Pons (tissue), 1 donor: ENCODE data around the gene SPANXD.
"Not testable (repeated sequence)": the region's sequence is repeated elsewhere in the genome, so short reads cannot be mapped to it uniquely, and the experiment has no call there.

ENCODE experiments used
- DNase-seq: peaks from one replicate; pipeline ENCODE4 v3.0.0-alpha.2; 2016; ENCODE audit warnings: low spot score

SPANXD gene

DNA sequence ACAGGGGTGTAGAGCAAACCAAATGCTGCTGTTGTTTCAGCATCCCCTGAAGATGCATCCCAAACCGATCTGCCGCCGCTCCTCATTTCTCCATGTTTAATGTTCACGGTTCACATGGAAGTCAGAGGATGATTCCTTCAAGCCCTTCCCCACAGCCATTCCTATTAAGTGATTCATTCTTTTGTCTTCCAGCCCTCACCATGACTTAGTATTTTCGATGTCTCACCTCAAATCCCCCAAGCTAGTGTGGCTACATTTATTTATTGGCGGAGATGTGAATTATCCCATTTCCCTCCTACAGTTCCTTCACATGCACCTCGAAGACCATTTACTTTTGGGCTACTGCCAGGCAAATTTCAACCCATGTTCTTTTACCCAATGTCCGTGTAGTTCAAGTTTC lies at the start of gene SPANXD:
SPANXD (minus strand) TSS at position 101 of the 400 bp plus-strand sequence. CDS start 334 bp downstream, outside the sequence.
- not testable (repeated sequence) for DNase-seq

DNA sequence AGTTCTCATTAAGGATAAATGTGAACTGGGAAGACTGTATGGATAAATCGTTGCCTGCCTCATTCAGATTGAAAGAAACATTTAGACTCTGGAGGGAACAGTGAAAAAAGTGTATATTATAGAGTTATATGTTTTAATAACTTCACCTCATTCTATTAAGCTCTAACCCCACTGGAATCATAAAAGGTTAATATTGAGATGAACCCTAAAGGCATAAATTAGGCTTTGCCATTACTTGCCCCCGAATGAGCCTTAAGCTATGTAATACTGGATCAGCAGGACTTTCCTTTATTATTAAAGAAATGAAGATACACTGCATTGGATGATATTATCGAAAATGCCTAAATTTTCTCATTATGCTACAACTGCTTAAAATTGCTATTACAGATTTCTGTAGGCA lies 44.1 kb upstream of the SPANXD start:
- DNase-seq: no peak

- DNase-seq: no peak
Observed at GRCh38 chrX:141736656-141737055, 38.1 kb upstream of the SPANXD start.

GRCh38 chrX:141733371-141733770 lies 34.8 kb upstream of the SPANXD start:
- no peak for DNase-seq

GRCh38 chrX:141732031-141732430 lies 33.5 kb upstream of the SPANXD start:
- no peak for DNase-seq

DNA sequence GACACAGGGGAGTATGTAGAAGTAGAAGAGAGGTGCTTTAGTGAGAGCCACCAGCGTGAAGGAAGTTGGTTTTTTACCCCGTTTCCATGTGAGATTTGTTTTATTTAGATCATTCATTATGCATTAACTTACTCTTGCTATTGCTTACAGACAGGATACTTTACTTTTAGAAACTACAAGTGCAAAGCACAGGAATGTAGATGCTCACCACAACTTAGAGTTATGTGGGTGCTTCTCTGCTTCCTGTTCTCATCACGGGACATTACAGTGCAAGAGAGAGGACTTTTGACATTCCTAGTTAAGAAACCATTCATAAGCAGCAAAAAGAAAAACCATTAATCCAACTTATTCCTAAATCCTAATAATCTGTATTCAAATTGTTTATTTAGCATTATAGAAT lies 25.6 kb upstream of the SPANXD start:
- no peak for DNase-seq

GRCh38 chrX:141714680-141715079 lies 16.1 kb upstream of the SPANXD start:
- DNase-seq: no peak

DNA sequence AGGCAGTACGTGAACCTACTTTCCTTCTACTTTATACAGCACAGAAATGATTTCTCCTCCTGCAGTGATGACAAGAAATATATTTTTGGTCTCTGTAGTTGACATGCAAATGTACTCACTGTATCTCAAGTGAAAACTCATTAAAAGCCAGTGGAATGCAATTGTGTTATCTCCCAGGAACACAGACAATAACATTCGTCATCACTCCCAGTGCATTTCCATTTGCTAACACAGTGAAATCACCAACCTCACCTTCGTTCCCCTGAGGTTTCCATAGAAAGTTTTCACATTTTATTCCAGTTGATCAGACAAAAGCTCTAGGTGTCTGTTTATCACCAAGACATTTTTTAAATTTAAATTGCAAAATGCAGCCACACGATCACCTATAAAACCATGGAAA lies 2.5 kb upstream of the SPANXD start:
- DNase-seq: no peak

DNA sequence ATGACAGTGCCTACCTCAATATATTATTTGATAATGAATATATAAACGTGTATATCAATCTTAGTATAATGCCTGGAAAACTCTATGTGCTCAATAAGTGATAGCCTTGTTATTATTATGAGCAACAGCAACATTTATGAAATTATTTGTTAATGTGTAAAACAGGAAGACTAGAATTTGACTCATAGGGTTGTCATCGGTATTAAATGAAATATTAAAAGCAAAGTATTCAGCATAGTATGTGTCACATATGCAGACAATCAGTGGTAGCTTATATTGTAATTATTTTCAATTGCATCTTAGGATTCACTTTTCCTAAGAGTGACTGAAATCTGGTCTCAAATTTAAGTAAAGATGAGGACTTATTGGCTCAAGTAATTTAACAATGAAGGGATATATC lies 24.6 kb downstream of the SPANXD start:
- DNase-seq: no peak

GRCh38 chrX:141669689-141670088 lies 28.9 kb downstream of the SPANXD start:
- DNase-seq: no peak

DNA sequence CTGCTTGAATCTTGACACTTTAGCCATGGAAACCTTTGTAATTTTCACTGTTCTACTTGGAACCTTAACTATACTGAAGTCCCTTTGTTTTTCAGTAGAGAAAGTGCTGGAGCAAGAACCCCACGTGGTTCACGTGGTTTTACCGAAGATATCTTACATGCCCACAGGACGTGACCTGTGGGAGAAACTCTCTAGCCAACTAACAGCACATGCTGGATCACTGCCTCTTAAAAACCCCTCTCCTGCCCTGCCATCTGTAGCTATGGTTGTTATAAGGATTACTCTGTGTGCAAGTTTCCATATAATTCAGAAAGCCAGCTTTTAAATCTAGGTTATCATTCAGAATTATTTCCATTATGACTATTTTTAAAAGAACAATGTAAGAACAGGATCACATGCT lies 30.2 kb downstream of the SPANXD start:
- DNase-seq: no peak

DNA sequence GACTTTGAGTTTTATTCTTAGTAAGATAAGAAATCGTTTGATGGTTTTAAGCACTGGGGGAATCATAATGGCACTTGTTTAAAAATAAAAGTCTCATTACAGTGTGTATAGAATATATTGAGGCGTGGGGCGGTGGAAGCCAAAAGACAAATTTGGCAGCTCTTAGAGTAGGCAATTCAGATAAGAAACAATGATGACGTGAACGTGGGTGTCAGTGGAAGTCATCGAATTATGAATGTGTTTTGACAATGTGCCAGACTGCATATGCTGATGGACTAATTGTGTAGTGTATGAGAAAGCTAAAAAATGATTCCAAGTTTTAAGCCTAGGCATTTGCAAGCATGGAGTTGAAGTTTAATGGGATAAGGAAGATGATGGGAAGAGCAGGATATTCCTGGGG lies 35.8 kb downstream of the SPANXD start:
- DNase-seq: no peak

DNA sequence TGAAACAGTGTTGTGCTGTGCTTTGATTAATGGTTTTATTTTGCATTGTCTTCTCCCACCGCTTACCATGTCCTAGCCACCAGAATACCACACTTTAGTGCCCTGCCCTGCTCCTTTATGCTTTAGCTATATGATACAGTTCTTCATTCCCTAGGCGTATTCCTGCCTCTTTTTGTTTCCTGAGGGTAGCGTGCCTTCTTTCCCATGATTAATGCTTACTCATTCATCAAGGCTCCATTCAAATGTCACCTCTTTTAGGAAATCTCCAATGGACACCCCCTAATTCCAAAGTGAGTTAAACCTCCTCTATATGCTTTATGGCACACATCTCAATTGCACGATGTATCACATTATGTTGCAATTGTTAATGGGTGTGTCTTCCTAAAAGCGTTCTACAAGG lies 46.3 kb downstream of the SPANXD start:
- DNase-seq: no peak
